Bone marrow (tissue), 2 donors: ENCODE results near the gene ZMYND15.

Experiments
- DNase-seq, 2 donors: peaks; one replicate each; lab custom pipeline; 2025; lab: John Stamatoyannopoulos, UW

Gene ZMYND15

DNA sequence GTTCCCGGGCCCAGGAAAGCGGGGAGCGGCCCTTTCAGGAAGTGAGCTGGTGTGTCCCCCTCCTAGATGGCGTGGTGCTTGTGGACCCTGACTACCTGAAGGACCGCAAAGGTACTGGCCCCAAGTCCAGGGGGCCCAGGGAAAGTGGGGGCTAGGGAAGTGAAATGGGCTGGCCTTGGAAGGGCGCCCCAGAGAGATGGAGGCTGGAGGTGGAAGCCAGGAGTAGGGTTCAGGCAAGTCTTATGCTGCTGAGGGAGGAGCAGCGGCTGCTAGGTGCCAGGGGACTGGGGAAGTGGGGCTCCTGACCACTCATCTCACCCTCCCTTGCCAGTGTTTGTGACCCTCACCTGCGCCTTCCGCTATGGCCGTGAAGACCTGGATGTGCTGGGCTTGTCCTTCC is 23.6 kb upstream of the ZMYND15 start:
- DNase-seq = no peak

- no peak for DNase-seq
These were observed 21.8 kb upstream of the ZMYND15 start for GRCh38 chr17:4717791-4718190.

- no peak for DNase-seq
These were observed 21.4 kb upstream of the ZMYND15 start for GRCh38 chr17:4718276-4718675.

DNA sequence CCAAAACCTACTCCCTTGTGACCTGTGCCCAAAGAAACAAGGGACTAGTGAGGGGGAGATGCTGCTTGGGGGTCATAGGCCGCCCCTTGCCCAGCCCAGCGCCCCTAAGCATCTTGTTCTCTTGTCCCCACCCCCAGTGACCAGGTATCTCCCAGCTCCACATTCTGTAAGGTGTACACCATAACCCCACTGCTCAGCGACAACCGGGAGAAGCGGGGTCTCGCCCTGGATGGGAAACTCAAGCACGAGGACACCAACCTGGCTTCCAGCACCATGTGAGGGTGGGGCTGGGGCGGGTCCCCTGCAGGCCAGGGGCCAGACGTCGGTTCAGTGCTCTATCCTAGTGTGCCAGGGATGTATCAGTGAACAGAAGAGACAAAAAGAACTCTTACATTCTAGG is 20.5 kb upstream of the ZMYND15 start:
- DNase-seq = no peak

- DNase-seq = no peak
These were observed 19.9 kb upstream of the ZMYND15 start for GRCh38 chr17:4719684-4720221.

DNA sequence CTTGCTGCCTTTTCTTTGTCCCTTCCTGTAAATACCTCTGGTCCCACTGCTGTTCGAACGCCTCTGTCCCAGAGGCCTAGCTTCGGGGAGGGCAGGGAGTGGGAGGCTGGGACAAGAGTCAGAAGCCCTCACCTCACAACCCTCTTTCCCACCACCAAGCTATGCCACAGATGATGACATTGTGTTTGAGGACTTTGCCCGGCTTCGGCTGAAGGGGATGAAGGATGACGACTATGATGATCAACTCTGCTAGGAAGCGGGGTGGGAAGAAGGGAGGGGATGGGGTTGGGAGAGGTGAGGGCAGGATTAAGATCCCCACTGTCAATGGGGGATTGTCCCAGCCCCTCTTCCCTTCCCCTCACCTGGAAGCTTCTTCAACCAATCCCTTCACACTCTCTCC is 18.8 kb upstream of the ZMYND15 start:
- DNase-seq = no peak

DNA sequence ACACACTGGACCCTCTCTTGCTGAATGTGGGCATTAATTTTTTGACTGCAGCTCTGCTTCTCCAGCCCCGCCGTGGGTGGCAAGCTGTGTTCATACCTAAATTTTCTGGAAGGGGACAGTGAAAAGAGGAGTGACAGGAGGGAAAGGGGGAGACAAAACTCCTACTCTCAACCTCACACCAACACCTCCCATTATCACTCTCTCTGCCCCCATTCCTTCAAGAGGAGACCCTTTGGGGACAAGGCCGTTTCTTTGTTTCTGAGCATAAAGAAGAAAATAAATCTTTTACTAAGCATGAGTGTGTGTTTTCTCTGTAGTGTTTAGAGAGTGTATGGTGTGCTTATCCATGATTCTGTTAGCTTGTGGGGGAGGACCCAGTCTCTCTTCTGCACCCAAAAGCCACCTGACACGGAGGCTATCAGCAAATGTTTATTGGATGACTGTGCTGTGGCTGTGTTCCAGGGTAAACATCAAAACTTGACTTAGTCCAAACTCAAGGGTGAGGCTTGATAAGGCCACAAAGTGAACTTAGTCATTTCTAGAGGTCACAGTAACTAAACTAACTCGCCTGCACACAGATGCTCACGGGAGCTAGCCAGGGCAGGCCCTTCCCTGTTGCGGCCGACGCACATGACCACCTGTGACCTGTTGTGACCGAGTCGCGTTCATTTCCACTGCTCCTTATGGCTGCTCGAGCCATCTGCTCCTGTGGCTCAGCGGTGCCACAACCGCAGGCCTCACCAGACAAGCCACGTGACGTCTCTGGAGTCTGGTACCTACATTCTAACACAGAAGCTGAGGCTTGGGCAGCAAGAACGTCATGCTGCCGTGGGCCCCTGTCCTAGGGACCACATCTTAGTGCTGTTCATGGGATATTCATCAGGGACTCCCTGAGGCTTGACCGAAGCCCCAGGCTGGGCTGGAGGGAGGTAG is 18.2 kb upstream of the ZMYND15 start:
- no peak for DNase-seq

GRCh38 chr17:4722678-4723240 is 16.9 kb upstream of the ZMYND15 start:
- DNase-seq = no peak

DNA sequence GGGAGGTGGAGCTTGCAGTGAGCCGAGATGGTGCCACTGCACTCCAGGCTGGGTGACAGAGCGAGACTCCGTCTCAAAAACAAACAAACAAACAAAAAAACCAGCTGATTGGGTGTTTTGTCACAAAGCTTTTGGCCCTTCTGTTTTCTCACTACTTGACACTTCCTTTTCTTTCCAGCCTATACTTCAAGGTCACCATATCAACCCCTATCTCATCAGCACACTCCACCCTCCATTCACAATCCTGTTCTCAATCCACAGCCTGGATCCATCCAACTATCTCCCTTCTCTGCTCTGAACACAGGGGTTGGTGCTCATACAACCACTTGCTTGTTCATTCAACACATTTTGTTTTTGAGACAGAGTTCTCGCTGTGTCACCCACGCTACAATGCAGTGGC is 15.0 kb upstream of the ZMYND15 start:
- DNase-seq = no peak

- no peak for DNase-seq
These were observed 13.9 kb upstream of the ZMYND15 start for GRCh38 chr17:4725646-4726310.

DNA sequence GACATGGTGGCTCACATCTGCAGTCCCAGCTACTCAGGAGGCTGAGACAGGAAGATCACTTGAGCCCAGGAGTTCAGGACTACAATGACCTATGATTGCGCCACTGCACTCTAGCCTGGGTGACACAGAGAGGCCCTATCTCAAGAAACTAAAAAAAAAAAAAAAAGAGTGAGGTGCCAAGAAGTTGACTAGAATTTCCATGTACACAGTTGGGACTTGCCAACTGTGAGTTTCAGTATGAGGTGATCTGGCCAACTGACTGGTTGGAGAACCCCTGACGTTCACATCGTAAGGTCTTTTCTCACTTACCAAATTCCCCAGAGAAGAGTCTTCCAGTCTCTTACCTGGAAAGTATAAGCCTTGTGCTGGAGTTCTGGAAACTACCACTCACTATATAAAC is 11.5 kb upstream of the ZMYND15 start:
- no peak for DNase-seq

DNA sequence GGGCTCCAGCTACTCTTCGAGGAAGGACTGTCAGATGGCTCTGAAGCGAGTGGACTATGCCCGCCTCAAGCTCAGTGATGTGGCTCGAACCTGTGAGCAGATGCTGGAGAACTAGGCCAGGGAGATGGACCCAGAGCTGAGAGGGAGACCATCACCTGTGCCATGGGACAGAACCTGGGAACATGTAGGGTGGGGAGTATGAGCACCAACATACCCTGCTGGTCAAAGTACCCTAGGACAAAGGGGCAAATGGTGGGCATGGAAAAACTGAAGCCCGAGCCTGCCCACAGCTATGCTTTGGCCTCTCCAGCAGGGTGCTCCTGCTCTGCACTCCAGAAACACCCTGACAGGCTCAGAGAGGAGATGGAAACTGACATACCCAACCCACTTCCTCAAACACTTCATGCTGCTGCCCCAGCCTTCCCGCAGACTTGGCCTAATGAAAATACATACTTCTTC is 6.5 kb upstream of the ZMYND15 start:
- DNase-seq = peak; percentile 23 to 84

GRCh38 chr17:4734857-4735475 is 4.7 kb upstream of the ZMYND15 start:
- DNase-seq = no peak

GRCh38 chr17:4735876-4736651 is 3.6 kb upstream of the ZMYND15 start:
- peak in 1 of 2 donors; percentile 93 for DNase-seq

- no peak for DNase-seq
These were observed 1.2 kb upstream of the ZMYND15 start for GRCh38 chr17:4738136-4739121.

GRCh38 chr17:4740025-4740351 is 355 bp downstream of the ZMYND15 start:
- DNase-seq = no peak

DNA sequence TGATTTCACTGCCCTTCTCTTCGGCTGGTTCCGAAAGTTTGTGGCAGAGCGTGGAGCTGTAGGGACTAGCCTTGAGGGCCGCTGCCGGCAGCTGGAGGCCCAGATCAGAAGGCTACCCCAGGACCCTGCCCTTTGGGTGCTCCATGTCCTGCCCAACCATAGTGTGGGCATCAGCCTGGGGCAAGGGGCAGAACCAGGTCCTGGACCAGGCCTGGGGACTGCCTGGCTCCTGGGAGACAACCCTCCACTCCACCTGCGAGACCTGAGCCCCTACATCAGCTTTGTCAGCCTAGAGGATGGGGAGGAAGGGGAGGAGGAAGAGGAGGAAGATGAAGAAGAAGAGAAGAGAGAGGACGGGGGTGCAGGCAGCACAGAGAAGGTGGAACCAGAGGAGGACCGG is 951 bp downstream of the ZMYND15 start:
- DNase-seq = no peak

GRCh38 chr17:4741544-4741943 is 1.9 kb downstream of the ZMYND15 start:
- no peak for DNase-seq

DNA sequence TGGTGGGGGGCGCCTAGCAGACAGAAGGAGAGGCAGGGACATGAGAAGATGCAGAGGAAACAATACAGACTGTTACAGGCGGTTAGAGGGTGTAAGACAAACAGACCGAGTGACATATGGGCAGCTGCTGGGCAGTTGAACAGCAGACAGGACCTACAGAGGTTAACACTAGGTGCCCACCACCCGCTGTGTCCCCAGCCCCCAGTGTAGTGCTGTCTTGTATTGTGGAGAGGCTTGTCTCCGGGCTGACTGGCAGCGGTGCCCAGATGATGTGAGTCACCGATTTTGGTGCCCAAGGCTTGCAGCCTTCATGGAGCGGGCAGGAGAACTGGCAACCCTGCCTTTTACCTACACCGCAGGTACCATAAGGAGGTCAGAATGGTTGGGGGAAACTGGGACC is 2.5 kb downstream of the ZMYND15 start:
- DNase-seq = no peak

GRCh38 chr17:4742629-4743028 is 3.0 kb downstream of the ZMYND15 start:
- no peak for DNase-seq
